GM21737 (cell line): ENCODE measurements around the gene RLF.

Experiments used
- ATAC-seq: cut with Tn5 transposase; IDR thresholded peaks from one replicate; pipeline ENCODE4 v1.9.1; 2021; ENCODE audit warnings: mild to moderate bottlenecking, moderate library complexity; ENCODE audit not compliant: unreplicated experiment

RLF gene, protein sequence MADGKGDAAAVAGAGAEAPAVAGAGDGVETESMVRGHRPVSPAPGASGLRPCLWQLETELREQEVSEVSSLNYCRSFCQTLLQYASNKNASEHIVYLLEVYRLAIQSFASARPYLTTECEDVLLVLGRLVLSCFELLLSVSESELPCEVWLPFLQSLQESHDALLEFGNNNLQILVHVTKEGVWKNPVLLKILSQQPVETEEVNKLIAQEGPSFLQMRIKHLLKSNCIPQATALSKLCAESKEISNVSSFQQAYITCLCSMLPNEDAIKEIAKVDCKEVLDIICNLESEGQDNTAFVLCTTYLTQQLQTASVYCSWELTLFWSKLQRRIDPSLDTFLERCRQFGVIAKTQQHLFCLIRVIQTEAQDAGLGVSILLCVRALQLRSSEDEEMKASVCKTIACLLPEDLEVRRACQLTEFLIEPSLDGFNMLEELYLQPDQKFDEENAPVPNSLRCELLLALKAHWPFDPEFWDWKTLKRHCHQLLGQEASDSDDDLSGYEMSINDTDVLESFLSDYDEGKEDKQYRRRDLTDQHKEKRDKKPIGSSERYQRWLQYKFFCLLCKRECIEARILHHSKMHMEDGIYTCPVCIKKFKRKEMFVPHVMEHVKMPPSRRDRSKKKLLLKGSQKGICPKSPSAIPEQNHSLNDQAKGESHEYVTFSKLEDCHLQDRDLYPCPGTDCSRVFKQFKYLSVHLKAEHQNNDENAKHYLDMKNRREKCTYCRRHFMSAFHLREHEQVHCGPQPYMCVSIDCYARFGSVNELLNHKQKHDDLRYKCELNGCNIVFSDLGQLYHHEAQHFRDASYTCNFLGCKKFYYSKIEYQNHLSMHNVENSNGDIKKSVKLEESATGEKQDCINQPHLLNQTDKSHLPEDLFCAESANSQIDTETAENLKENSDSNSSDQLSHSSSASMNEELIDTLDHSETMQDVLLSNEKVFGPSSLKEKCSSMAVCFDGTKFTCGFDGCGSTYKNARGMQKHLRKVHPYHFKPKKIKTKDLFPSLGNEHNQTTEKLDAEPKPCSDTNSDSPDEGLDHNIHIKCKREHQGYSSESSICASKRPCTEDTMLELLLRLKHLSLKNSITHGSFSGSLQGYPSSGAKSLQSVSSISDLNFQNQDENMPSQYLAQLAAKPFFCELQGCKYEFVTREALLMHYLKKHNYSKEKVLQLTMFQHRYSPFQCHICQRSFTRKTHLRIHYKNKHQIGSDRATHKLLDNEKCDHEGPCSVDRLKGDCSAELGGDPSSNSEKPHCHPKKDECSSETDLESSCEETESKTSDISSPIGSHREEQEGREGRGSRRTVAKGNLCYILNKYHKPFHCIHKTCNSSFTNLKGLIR (N-terminal part only)

DNA sequence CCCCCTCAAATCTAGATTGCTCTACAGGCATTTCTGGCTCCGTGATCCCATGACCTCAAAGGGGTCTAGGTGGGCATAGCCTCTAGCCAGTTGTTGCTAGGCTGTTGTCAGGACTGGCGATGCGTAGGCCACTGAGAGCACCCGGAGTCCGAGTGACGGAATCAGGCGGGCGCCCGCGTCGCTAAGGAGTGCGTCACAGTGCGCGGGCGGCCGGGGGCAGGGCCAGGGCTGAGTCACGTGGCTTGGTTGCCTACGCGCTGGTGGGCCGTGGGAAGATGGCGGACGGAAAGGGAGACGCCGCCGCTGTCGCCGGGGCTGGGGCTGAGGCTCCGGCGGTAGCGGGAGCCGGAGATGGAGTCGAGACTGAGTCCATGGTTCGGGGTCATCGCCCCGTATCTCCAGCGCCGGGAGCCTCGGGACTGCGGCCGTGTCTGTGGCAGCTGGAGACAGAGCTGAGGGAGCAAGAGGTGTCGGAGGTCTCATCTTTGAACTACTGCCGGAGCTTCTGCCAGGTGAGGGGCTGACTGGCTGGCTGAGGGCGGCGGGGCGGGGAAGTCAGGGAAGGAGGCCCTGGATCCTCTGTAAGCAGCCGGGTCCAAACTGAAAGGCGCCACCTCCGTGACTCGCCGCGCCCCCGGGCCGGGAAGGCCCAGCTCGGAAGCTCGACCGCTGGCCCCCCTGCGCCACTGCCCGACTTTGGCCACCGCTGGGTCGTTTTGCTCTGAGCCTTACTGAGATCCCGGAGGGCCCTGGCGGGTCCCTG is at the start of gene RLF:
Gene RLF (plus strand): TSS at position 263 of the 763 bp plus-strand sequence. CDS start 13 bp downstream, at position 276.
- peak; percentile 91 for ATAC-seq

GRCh38 chr1:40114400-40114799 is 46.8 kb upstream of the RLF start:
- no peak for ATAC-seq

- ATAC-seq, result no peak
Observed at GRCh38 chr1:40120128-40120527, 41.1 kb upstream of the RLF start.

GRCh38 chr1:40122855-40123254 is 38.3 kb upstream of the RLF start:
- ATAC-seq, result no peak

- ATAC-seq, result no peak
Observed at GRCh38 chr1:40130892-40131291, 30.3 kb upstream of the RLF start.

GRCh38 chr1:40132383-40133311 is 28.5 kb upstream of the RLF start:
- ATAC-seq, result no peak

GRCh38 chr1:40133312-40133665 is 27.9 kb upstream of the RLF start:
- no peak for ATAC-seq

DNA sequence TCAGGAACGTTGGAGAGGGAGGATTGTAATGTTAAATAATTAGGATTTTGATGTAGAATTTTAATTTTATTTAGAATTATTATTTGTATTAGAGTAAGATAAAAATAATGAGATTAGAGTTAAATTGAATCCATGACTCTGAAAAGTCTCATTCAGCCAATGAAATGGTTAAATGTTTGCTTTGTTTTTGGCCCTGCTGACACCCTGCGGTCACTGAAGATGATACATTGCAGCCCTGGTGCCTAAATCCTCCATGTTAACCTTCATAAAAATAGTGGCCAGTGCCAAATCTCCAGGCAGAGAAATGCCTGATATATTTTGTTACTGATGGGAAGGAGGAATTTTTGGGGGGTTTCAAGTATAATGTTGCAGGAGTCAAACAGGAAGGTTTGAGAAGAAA is 27.3 kb upstream of the RLF start:
- ATAC-seq, result no peak

- no peak for ATAC-seq
Observed at GRCh38 chr1:40140211-40140973, 20.8 kb upstream of the RLF start.

- ATAC-seq, result no peak
Observed at GRCh38 chr1:40141878-40142535, 19.2 kb upstream of the RLF start.

GRCh38 chr1:40143891-40144575 is 17.2 kb upstream of the RLF start:
- no peak for ATAC-seq

GRCh38 chr1:40151457-40152079 is 9.6 kb upstream of the RLF start:
- no peak for ATAC-seq

DNA sequence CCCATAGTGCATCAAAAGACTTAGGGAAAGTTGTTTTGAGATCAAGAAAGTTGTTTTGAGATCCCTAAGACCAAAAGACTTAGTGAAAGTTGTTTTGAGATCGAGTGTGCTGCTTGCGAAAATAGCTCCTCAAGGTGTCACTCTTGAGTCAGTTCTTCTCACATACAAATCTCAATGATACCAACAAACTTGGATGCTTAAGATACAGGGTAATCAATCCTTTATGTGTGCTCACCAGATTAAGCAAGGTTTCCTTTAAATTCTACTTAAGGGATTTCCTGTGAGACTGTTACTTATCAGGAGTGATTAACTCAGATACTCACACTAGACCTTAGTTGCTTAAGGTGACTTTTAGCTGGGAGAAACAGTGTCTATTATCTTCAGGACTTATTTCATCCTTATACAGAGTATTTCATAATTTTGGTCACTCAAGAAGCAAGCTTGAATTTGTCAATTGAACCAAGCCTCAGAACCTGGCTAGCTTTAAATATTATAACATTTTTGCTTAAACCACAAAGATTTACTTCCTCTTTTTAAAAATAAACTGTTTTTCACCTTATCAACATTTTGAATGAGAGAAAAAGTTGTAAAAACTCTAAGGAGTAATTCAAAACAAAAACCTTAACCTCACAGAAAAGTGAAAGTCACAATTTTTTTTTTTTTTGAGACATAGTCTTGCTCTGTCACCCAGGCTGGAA is 8.0 kb upstream of the RLF start:
- peak; percentile 51 for ATAC-seq

GRCh38 chr1:40155135-40155534 is 6.1 kb upstream of the RLF start:
- ATAC-seq, result no peak

- no peak for ATAC-seq
Observed at GRCh38 chr1:40155910-40156309, 5.3 kb upstream of the RLF start.

- ATAC-seq, result no peak
Observed at GRCh38 chr1:40160806-40161124, 422 bp upstream of the RLF start.
